ENCODE results near the gene CDK8.

The CDK8 gene

DNA sequence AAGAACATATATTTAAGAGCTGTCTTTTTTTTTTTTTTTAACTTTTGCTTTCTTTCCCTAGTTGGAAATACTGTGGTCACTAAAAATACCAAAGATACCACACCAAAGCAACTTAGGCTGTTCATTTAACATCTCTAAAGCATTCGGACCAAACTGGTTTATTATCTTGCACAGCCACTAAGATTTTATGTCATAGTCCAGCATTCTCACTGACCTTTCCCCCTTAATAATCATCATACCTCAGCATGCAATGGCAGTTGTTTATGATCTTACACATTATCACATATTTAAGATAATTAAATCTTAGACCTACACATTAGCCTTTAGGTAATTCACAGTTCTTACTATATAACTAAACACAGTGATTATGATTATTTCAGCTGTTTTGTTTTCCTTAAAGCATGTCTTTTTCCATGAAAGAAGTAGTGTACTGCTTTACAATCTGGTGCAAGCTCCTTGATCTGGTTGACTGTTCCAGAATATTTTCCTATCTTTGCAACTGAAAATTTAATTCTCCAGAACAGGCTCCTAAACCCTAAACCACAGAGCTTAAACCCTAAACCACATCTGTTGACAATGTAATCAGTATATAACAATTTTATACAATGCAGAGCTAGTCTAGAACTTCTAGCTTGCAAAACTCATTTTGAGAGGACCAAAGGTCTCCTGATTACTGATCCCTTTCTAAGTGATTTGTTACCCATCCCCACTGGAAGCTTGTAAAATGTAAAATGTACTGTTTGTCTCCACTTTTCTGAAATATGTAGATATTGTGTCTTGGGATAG lies 74.2 kb downstream of the CDK8 start:
- H3K27ac ChIP-seq = no peak overlapping the region
- TF ChIP-seq, protein P1, sequence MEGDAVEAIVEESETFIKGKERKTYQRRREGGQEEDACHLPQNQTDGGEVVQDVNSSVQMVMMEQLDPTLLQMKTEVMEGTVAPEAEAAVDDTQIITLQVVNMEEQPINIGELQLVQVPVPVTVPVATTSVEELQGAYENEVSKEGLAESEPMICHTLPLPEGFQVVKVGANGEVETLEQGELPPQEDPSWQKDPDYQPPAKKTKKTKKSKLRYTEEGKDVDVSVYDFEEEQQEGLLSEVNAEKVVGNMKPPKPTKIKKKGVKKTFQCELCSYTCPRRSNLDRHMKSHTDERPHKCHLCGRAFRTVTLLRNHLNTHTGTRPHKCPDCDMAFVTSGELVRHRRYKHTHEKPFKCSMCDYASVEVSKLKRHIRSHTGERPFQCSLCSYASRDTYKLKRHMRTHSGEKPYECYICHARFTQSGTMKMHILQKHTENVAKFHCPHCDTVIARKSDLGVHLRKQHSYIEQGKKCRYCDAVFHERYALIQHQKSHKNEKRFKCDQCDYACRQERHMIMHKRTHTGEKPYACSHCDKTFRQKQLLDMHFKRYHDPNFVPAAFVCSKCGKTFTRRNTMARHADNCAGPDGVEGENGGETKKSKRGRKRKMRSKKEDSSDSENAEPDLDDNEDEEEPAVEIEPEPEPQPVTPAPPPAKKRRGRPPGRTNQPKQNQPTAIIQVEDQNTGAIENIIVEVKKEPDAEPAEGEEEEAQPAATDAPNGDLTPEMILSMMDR (IDR thresholded peaks at IDR 0.05) = no peak
- no peak for TF ChIP-seq ZFX (IDR thresholded peaks at IDR 0.05; ENCODE audit: borderline replicate concordance)

DNA sequence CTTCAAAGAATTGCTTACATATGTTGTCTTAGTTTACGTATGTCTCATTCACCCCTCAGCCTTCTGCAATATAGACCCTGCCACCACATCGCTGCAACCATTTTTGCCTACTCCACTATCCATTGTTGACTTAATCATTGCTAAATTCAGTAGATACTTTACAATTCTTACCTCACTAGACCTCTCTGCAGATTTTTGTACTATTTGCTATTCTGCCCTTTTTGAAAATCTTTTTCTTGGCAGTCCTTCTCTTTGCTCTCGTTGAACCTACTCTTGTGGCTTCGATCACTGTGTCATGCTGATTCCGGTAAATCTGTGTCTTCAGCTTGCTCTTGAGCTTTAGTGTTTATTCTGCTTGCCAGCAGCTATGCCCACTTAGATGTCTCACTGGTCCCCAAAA lies 81.2 kb downstream of the CDK8 start:
- TF ChIP-seq, protein P1 (IDR thresholded peaks at IDR 0.05) = no peak
- TF ChIP-seq ZFX (IDR thresholded peaks at IDR 0.05; ENCODE audit: borderline replicate concordance) = no peak
- H3K27ac ChIP-seq = no peak overlapping the region

DNA sequence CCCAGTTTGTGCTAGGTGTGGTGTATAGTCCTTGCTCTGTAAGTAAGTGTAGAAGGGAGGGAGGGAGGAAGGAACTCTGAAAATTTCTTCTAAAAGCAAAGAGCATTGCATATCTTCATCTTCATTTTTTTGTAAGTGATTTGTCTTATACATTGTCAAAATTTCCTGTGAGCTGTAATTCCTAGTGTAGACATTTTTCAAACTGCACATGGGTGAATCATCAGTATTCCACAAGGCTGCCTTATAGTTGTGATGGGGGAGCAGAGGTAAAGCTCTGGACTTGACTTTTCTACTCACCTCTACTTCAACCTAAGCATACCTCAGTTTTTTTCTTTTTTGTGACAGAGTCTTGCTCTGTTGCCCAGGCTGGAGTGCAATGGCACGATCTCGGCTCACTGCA lies 86.9 kb downstream of the CDK8 start:
- H3K27ac ChIP-seq = no peak overlapping the region
- no peak for TF ChIP-seq ZFX (IDR thresholded peaks at IDR 0.05; ENCODE audit: borderline replicate concordance)
- TF ChIP-seq, protein P1 (IDR thresholded peaks at IDR 0.05) = no peak

DNA sequence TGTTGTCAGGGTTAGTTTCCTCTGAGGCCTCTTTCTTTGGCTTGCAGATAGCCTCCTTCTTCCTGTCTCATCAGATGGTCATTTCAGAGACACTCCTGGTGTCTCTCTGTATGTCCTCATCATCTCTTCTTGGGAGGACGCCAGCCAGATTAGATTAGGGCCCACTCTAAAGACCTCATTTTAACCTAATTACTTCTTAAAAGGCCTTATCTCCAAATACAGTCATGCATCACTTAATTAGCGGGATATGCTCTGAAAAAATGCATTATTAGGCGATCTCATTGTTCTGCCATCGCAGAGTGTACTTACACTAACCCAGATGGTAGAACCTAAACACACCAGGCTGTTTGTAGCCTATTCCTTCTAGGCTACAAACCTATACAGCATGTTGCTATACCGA lies 89.0 kb downstream of the CDK8 start:
- TF ChIP-seq, protein P1 (IDR thresholded peaks at IDR 0.05) = no peak
- no peak for TF ChIP-seq ZFX (IDR thresholded peaks at IDR 0.05; ENCODE audit: borderline replicate concordance)
- no peak overlapping the region for H3K27ac ChIP-seq

DNA sequence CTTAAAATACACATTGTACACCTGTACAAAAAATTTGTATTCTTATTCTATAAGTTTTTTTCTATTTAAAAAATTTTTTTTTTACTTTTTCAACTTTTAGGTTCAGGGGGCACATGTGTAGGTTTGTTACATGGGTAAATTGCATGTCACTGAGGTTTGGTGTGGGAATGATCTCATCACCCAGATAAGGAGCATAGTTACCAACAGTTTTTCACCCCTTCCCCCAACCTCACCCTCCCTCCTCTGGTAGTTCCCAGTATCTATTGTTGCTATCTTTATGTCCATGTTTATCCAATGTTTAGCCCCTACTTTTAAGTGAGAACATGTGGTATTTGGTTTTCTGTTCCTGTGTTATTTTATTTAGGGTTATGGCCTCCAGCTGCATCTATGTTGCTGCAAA lies 89.9 kb downstream of the CDK8 start:
- TF ChIP-seq ZFX (IDR thresholded peaks at IDR 0.05; ENCODE audit: borderline replicate concordance) = no peak
- TF ChIP-seq, protein P1 (IDR thresholded peaks at IDR 0.05) = no peak
- H3K27ac ChIP-seq = no peak overlapping the region

DNA sequence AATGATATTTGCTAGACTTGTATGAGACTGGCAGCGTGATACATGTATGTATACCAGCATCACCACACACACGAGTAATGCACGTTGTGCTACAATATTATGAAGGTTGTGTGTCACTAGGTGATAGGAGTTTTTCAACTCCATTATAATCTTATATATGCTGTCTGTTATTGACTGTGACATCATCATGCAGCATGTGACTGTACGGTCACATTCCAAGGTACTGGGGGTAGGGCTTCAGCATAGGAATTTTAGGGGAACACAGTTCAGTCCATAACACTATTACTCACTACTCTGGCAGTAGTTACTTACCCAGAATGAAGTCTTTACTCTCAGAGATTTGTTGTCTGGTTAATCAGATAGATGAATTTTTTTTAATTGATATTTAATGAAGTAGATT lies 91.1 kb downstream of the CDK8 start:
- TF ChIP-seq ZFX (IDR thresholded peaks at IDR 0.05; ENCODE audit: borderline replicate concordance) = no peak
- TF ChIP-seq, protein P1 (IDR thresholded peaks at IDR 0.05) = no peak
- H3K27ac ChIP-seq = no peak overlapping the region

DNA sequence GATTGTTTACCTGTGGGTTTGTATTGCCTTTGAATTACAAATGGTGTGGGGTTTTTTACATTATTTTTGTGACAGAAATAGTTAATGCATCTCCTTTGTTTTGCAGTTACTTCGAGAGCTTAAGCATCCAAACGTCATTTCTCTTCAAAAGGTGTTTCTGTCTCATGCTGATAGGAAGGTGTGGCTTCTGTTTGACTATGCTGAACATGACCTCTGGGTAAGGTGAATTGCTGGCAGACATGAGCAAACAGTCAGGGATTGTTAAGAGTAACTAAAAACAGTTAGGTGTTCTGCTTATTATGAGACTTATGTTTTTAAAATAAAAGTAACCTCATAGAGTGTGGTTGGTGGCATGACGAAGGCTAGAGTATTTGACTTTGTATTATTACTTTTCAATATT lies 95.0 kb downstream of the CDK8 start:
- no peak overlapping the region for H3K27ac ChIP-seq
- TF ChIP-seq, protein P1 (IDR thresholded peaks at IDR 0.05) = no peak
- no peak for TF ChIP-seq ZFX (IDR thresholded peaks at IDR 0.05; ENCODE audit: borderline replicate concordance)

Data from 22Rv1 (cell line).